IMR-90 (cell line): ENCODE data around the gene FHAD1. TPM values are rescaled to one million over a fixed set of nuclear protein-coding genes. Genes with fewer than 3 reads are reported as not detected.

Experiments used
- CTCF ChIP-seq: conservative IDR thresholded peaks from 2 replicates; pipeline ENCODE4 v1.5.1; 2012; ENCODE audit warnings: mild to moderate bottlenecking, low read depth, low read length, improper control_type of control experiment
- polyA plus RNA-seq, 3 experiments: library from polyadenylated mRNA; depleted of rRNA; stranded (reverse); fragments of >200 nt; gene quantifications; 2 replicates each; pipeline ENCODE4 v1.2.3, GENCODE V29; 2012; ENCODE audit warnings: low replicate concordance in 1 of 3
- total RNA-seq: library from RNA; depleted of rRNA; stranded (reverse); fragments of >200 nt; gene quantifications from 2 replicates; pipeline ENCODE4 v1.2.3, GENCODE V29; 2012

Gene FHAD1
- total and polyA plus RNA-seq, 2 of the 4 experiments (the other 2 are of a cell fraction), result not detected

- TF ChIP-seq CTCF, result no peak
These were observed 167.5 kb downstream of the FHAD1 start (continued) for GRCh38 chr1:15414445-15414983.
